Measurements from ENCODE around the gene TM4SF5.

TM4SF5 gene

DNA sequence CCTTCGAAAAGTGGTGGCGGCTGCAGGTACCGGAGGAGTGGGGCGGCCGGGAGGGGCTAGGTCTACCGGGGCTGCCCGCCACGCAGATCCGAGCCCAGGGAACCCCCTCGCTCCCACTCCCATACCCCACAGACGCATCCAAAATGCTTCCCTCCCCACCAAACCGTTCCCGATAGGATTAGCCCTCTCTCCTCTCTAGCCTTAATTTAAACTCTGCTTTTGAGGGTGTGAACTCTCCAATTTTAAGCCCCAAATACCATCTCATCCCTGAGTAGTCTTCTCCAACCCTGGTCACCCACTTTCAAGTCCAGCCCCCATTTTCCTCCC lies 31.7 kb upstream of the TM4SF5 start:
- TF ChIP-seq CTCF (IDR thresholded peaks at IDR 0.05) = no peak
- Mint-ChIP-seq H3K4me1 (peaks cover 21% of the 10 kb centered on the region), H3K27ac (no peak overlapping the region), H3K4me3 (peak overlapping the region; percentile 75), H3K27me3 (ENCODE audit: low read depth, poor library complexity) (peaks cover 99% of the 10 kb centered on the region), H3K36me3 (ENCODE audit: low read depth) (no peaks in the 10 kb centered on the region), H3K9me3 (no peaks in the 10 kb centered on the region)
- DNase-seq = no peak

DNA sequence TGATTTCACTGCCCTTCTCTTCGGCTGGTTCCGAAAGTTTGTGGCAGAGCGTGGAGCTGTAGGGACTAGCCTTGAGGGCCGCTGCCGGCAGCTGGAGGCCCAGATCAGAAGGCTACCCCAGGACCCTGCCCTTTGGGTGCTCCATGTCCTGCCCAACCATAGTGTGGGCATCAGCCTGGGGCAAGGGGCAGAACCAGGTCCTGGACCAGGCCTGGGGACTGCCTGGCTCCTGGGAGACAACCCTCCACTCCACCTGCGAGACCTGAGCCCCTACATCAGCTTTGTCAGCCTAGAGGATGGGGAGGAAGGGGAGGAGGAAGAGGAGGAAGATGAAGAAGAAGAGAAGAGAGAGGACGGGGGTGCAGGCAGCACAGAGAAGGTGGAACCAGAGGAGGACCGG lies 31.1 kb upstream of the TM4SF5 start:
- H3K27ac Mint-ChIP-seq = no peak overlapping the region
- peaks cover 99% of the 10 kb centered on the region for H3K27me3 Mint-ChIP-seq (ENCODE audit: low read depth, poor library complexity)
- H3K9me3 Mint-ChIP-seq = no peaks in the 10 kb centered on the region
- H3K36me3 Mint-ChIP-seq (ENCODE audit: low read depth) = no peaks in the 10 kb centered on the region
- H3K4me3 Mint-ChIP-seq = peak overlapping the region; percentile 75
- DNase-seq = no peak
- TF ChIP-seq CTCF (IDR thresholded peaks at IDR 0.05) = no peak
- H3K4me1 Mint-ChIP-seq = peaks cover 26% of the 10 kb centered on the region

GRCh38 chr17:4741544-4741943 lies 30.1 kb upstream of the TM4SF5 start:
- Mint-ChIP-seq H3K4me1 (peaks cover 28% of the 10 kb centered on the region), H3K36me3 (ENCODE audit: low read depth) (no peaks in the 10 kb centered on the region), H3K27me3 (ENCODE audit: low read depth, poor library complexity) (peaks cover 99% of the 10 kb centered on the region), H3K27ac (no peak overlapping the region), H3K4me3 (no peak overlapping the region), H3K9me3 (no peaks in the 10 kb centered on the region)
- no peak for TF ChIP-seq CTCF (IDR thresholded peaks at IDR 0.05)
- DNase-seq = no peak

DNA sequence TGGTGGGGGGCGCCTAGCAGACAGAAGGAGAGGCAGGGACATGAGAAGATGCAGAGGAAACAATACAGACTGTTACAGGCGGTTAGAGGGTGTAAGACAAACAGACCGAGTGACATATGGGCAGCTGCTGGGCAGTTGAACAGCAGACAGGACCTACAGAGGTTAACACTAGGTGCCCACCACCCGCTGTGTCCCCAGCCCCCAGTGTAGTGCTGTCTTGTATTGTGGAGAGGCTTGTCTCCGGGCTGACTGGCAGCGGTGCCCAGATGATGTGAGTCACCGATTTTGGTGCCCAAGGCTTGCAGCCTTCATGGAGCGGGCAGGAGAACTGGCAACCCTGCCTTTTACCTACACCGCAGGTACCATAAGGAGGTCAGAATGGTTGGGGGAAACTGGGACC lies 29.6 kb upstream of the TM4SF5 start:
- H3K4me3 Mint-ChIP-seq = no peak overlapping the region
- H3K9me3 Mint-ChIP-seq = no peaks in the 10 kb centered on the region
- H3K27me3 Mint-ChIP-seq (ENCODE audit: low read depth, poor library complexity) = peaks cover 99% of the 10 kb centered on the region
- peaks cover 31% of the 10 kb centered on the region for H3K4me1 Mint-ChIP-seq
- TF ChIP-seq CTCF (IDR thresholded peaks at IDR 0.05) = no peak
- no peak for DNase-seq
- H3K36me3 Mint-ChIP-seq (ENCODE audit: low read depth) = no peaks in the 10 kb centered on the region
- no peak overlapping the region for H3K27ac Mint-ChIP-seq

- Mint-ChIP-seq H3K9me3 (peaks cover under 1% of the 10 kb centered on the region), H3K27me3 (ENCODE audit: low read depth, poor library complexity) (peaks cover 99% of the 10 kb centered on the region), H3K4me3 (no peak overlapping the region), H3K36me3 (ENCODE audit: low read depth) (no peaks in the 10 kb centered on the region), H3K27ac (no peak overlapping the region), H3K4me1 (peaks cover 31% of the 10 kb centered on the region)
- TF ChIP-seq CTCF (IDR thresholded peaks at IDR 0.05) = no peak
- DNase-seq = no peak
Measured at GRCh38 chr17:4742629-4743028, 29.1 kb upstream of the TM4SF5 start.

GRCh38 chr17:4743216-4743615 lies 28.5 kb upstream of the TM4SF5 start:
- Mint-ChIP-seq H3K9me3 (peaks cover 5% of the 10 kb centered on the region), H3K27ac (no peak overlapping the region), H3K4me1 (peaks cover 29% of the 10 kb centered on the region), H3K4me3 (no peak overlapping the region), H3K36me3 (ENCODE audit: low read depth) (no peaks in the 10 kb centered on the region), H3K27me3 (ENCODE audit: low read depth, poor library complexity) (peaks cover 99% of the 10 kb centered on the region)
- DNase-seq = no peak
- TF ChIP-seq CTCF (IDR thresholded peaks at IDR 0.05) = no peak
